Measurements from ENCODE around the gene TMED7. TPM values are rescaled to one million over a fixed set of nuclear protein-coding genes. Genes with fewer than 3 reads are reported as not detected.
"Not testable (repeated sequence)": the region's sequence is repeated elsewhere in the genome, so short reads cannot be mapped to it uniquely, and the experiment has no call there.

The TMED7 gene
- total RNA-seq, 4 donors from 2014 or later: 33.0 to 155 (median 80.2) TPM

DNA sequence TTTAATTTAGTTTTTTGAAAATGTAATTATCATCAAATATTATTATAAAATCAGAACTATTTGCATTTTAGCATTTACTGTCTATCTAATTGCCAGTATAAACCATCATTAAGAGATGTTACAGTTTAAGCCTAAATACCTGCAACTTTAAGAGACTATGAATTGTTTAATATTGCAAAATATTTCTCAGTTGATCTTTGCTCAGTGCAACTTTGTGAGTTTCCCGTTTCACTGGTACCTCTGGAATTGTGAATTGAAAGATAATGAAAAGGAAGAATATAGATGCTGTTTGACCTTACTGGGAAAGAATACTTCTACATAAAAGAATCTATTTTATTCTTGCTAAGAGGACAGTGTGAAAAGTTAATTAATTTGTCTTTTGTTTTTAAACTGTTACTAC, 30.2 kb upstream of the TMED7 start:
- H3K36me3 ChIP-seq: no peaks in the 10 kb centered on the region
- DNase-seq: no peak
- intact Hi-C loops (cut with DNase I; ENCODE audit: low total_unique reads): no loop called here
- no peaks in the 10 kb centered on the region for H3K27me3 ChIP-seq
- H3K9me3 ChIP-seq: no peaks in the 10 kb centered on the region
- no peaks in the 10 kb centered on the region for H3K4me1 ChIP-seq
- no peak for TF ChIP-seq POLR2A (IDR thresholded peaks at IDR 0.05)
- TF ChIP-seq, protein P1, sequence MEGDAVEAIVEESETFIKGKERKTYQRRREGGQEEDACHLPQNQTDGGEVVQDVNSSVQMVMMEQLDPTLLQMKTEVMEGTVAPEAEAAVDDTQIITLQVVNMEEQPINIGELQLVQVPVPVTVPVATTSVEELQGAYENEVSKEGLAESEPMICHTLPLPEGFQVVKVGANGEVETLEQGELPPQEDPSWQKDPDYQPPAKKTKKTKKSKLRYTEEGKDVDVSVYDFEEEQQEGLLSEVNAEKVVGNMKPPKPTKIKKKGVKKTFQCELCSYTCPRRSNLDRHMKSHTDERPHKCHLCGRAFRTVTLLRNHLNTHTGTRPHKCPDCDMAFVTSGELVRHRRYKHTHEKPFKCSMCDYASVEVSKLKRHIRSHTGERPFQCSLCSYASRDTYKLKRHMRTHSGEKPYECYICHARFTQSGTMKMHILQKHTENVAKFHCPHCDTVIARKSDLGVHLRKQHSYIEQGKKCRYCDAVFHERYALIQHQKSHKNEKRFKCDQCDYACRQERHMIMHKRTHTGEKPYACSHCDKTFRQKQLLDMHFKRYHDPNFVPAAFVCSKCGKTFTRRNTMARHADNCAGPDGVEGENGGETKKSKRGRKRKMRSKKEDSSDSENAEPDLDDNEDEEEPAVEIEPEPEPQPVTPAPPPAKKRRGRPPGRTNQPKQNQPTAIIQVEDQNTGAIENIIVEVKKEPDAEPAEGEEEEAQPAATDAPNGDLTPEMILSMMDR (IDR thresholded peaks at IDR 0.05): no peak
- H3K4me3 ChIP-seq: no peak overlapping the region
- H3K27ac ChIP-seq: no peak overlapping the region

DNA sequence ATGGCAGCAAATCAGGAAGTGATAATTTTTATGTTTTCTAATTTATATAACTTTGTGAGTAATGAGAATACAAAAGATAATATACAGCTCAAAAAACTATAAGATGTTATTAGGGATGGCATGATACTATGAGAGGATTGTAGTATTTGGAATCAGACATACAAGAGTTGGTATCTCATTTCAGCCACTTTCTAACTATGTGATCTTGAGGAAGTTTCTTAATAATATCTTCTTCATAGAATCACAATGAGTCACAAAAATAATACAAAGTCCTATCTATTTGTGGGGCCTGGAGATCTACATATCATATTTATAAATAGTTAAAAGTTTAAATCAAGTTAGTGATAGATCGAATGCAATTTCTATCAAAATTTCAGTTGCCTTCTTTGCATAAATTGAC, 23.7 kb upstream of the TMED7 start:
- Histone ChIP-seq H3K36me3 (no peaks in the 10 kb centered on the region), H3K4me1 (no peaks in the 10 kb centered on the region), H3K4me3 (no peak overlapping the region), H3K9me3 (no peaks in the 10 kb centered on the region), H3K27me3 (no peaks in the 10 kb centered on the region), H3K27ac (no peak overlapping the region)
- DNase-seq: no peak
- no peak for TF ChIP-seq POLR2A (IDR thresholded peaks at IDR 0.05)
- TF ChIP-seq, protein P1 (IDR thresholded peaks at IDR 0.05): no peak
- intact Hi-C loops (cut with DNase I; ENCODE audit: low total_unique reads): no loop called here

DNA sequence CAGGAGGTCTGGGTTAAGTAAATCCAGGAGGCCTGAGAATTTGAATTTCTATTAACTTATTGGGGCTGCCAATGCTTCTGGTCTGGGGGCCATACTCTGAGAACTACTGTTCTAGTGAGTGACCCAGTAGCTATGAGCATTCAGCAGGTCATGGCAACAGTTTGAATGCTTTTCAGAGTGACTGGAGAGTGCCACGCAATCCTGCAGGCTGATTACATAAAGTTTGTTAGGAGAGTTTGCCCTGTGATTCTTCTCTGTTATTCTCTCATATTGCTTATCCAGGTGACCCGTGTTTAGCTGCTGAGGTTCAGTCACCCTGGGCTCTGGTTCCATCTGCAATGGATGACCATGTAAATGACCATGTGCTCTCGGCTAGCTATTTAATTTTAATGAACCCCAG, 22.2 kb upstream of the TMED7 start:
- Histone ChIP-seq H3K9me3 (no peaks in the 10 kb centered on the region), H3K4me1 (no peaks in the 10 kb centered on the region), H3K27me3 (no peaks in the 10 kb centered on the region), H3K36me3 (no peaks in the 10 kb centered on the region), H3K27ac (no peak overlapping the region), H3K4me3 (no peak overlapping the region)
- intact Hi-C loops (cut with DNase I; ENCODE audit: low total_unique reads): no loop called here
- no peak for TF ChIP-seq POLR2A (IDR thresholded peaks at IDR 0.05)
- TF ChIP-seq, protein P1 (IDR thresholded peaks at IDR 0.05): no peak
- no peak for DNase-seq

DNA sequence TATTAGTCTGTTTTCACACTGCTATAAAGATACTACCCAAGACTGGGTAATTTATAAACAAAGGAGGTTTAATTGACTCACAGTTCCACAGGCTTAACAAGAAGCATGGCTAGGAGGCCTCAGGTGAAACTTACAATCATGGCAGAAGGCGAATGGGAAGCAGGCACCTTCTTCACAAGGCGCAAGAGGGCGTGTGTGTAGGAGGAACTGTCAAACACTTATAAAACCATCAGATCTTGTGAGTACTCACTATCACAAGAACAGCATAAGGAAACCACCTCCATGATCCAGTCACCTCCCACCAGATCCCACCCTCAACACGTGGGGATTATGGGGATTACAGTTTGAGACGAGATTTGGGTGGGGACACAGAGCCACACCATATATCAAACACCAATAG, 19.6 kb upstream of the TMED7 start:
- H3K27ac ChIP-seq; H3K9me3 ChIP-seq; intact Hi-C loops (cut with DNase I; ENCODE audit: low total_unique reads); H3K4me3 ChIP-seq; H3K27me3 ChIP-seq; DNase-seq; H3K4me1 ChIP-seq; H3K36me3 ChIP-seq: not testable (repeated sequence)

DNA sequence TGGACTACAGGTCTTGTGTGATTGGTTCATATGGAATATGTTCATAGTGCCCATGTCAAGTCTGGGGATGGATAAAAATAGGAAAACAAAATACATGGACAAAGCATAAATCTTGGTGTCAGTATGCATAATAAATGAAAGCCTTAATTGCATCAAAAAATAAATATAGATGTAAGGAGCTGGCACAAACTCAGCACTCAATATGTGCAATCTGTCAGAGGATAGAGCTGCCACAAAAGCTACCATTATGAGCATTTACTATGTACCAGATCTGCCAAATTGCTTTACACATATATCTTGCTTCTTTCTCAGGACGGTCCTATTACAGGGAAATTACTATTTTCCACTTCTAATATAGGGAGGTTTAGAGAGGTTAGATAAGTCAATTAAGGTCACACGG, 18.2 kb upstream of the TMED7 start:
- Histone ChIP-seq H3K4me3 (no peak overlapping the region), H3K27ac (no peak overlapping the region), H3K27me3 (no peaks in the 10 kb centered on the region), H3K36me3 (no peaks in the 10 kb centered on the region), H3K9me3 (no peaks in the 10 kb centered on the region), H3K4me1 (no peaks in the 10 kb centered on the region)
- TF ChIP-seq, protein P1 (IDR thresholded peaks at IDR 0.05): no peak
- DNase-seq: no peak
- intact Hi-C loops (cut with DNase I; ENCODE audit: low total_unique reads): no loop called here

DNA sequence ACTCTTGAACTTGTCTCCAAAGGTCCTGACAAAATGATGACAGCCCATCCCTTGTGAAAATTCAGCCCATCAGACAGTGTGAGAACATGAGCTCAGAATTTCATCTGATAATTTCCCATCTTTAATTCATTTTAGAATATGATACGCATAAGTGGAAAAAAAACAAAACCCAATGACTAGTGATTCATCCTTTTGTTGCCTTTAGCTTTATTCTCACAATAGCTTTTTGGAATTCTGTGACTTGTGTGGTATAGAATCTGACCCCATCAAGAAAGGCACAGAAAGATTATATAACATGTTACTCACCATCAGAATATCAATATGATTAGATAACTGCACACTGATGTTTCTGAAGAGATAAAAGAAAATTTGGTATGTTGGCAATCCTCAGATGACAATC, 16.1 kb upstream of the TMED7 start:
- no peaks in the 10 kb centered on the region for H3K36me3 ChIP-seq
- H3K27me3 ChIP-seq: no peaks in the 10 kb centered on the region
- H3K4me3 ChIP-seq: no peak overlapping the region
- no peak for DNase-seq
- H3K27ac ChIP-seq: no peak overlapping the region
- intact Hi-C loops (cut with DNase I; ENCODE audit: low total_unique reads): no loop called here
- no peaks in the 10 kb centered on the region for H3K9me3 ChIP-seq
- no peak for TF ChIP-seq POLR2A (IDR thresholded peaks at IDR 0.05)
- TF ChIP-seq, protein P1 (IDR thresholded peaks at IDR 0.05): no peak
- no peaks in the 10 kb centered on the region for H3K4me1 ChIP-seq

All from uterus (tissue), 4 donors.